ENCODE results near the gene RFC2.

The RFC2 gene

GRCh38 chr7:74185636-74186035 lies 68.6 kb downstream of the RFC2 start:
- no peak for DNase-seq

- no peak for DNase-seq
Observed at GRCh38 chr7:74185016-74185415, 69.2 kb downstream of the RFC2 start.

- peak; percentile 40 for DNase-seq
Observed at GRCh38 chr7:74183653-74184450, 70.3 kb downstream of the RFC2 start.

- no peak for DNase-seq
Observed at GRCh38 chr7:74183142-74183541, 71.1 kb downstream of the RFC2 start.

GRCh38 chr7:74182453-74183090 lies 71.6 kb downstream of the RFC2 start:
- DNase-seq: no peak

GRCh38 chr7:74181821-74182220 lies 72.4 kb downstream of the RFC2 start:
- DNase-seq: no peak
